KG1 (cell line): ENCODE results near the gene SLC29A3.
"Not testable (repeated sequence)": the region's sequence is repeated elsewhere in the genome, so short reads cannot be mapped to it uniquely, and the experiment has no call there.

Experiments used
- DNase-seq: peaks from one replicate; lab custom pipeline; 2025; lab: John Stamatoyannopoulos, UW

Gene SLC29A3

DNA sequence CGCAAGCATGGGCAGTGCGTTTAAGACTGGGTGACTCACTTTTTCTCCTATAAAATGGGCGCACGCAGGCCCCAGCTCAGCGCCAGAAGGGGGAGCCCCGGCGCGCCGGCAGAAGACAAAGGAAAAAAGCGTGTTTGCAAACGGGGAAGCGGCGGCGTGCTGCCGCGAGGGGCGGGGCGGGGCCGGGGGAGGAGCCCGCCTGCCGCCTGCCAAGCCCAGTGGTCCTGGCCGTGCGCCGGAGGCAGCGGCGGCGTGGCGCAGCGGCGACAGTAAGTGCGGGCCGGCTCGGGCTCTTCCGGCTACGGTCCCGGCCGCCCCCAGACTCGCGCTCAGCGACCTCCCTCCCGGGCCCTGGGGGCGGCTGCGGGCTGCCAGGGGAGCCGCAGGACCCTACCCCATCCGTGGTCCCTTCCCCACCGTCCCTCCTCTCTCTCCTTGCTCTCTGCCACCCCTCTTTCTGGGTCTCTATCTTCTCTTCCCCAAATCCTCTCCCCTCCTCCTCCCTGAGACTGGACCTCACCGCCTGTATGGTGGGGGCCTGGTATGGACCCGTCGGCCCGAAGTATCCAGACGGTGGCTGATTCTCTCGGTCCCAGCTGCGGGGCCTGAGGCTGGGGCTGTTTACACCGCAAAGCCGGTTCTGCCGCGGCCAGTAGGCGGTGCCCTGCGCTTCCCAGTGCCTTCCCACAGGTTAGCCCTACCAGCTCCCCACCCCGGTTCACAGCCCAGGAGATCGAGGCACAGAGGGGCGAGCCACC is at the start of gene SLC29A3:
Gene SLC29A3 (plus strand): TSS at position 218 of the 758 bp plus-strand sequence. CDS start 51 bp downstream, at position 269.
- DNase-seq, result peak; percentile 69

DNA sequence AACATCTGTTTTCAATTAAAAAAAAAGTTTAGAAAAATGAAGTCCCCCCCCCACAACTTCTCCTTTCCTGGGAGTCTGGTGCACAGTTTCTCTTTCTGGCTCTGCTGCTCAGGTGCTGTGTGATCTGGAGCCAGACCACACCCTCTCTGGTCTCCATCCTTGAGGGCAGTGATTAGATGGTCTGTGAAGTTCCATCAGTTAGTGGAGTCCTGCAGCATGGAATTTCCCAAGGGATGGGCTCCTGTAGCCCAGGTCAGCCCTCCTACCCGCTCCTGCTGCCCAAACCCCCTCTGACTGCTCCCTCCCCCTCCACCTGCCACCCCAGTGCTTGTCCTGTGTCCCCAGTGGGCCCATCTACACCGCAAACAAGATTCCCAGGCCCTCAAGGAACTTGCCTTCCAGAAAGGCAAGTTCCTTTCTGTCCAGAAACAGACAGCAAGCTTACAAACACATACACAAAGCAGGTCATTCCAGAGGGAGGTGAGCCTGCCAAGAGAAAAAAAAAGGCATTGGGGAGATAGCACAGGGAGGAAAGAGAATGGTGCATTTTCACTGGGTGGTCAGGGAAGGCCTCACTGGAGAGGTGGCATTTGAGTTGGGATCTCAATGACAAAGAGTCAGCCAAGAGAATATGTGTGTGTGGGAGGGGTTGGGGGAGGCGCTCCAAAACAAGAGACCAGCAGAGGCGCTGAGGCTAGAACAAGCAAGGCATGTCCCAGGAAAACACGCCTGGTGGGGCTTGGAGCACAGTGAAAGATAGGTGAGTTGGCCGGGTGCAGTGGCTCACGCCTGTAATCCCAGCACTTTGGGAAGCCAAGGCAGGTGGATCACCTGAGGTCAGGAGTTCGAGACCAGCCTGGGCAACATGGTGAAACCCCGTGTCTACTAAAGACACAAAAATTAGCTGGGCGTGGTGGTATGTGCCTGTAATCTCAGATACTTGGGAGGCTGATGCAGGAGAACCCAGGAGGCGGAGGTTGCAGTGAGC is 49.5 kb upstream of the SLC29A3 start:
- no peak for DNase-seq

DNA sequence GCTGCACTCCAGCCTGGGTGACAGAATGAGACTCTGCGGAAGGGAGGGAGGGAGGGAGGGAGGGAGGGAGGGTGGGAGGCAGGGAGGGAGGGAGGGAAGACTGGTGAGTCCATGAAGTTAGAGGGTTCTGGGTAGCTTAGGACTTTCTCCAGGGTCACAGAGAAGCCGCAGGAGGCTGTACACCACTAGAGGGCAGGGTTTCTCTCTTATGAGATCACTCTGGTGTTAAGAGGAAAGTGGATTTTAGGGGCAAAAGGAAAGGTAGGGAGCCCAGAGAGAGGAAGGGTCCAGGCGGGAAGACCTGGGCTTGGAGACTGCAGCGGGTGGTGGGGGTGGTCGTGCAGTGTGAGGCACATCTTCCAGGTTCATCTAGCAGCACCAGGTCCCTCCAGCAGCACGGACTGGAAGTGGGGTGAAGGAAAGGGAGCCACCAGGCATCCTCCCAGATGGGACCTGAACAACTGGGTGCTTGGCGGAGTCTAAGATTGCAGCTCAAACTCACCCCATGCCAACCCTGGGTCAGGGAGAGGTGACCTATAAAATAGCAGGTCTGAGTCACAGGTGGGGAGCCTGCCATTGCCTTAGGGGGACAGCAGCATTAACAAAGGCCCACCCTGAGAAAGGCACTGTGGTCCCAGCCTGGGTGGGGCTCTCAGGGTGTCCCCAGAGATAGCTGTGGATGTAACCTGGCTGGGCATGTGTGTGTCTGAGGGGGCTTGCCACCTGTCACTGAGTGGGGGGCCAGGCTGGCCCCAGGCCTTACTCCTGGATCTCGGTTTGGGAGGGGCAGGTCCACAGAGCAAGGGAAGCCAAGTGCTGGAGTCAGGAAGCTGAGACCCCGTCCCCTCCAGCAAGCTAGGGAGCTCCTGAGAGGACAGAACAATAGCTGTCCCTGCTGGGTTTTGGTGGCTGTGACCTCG is 48.5 kb upstream of the SLC29A3 start:
- peak; percentile 19 for DNase-seq

DNA sequence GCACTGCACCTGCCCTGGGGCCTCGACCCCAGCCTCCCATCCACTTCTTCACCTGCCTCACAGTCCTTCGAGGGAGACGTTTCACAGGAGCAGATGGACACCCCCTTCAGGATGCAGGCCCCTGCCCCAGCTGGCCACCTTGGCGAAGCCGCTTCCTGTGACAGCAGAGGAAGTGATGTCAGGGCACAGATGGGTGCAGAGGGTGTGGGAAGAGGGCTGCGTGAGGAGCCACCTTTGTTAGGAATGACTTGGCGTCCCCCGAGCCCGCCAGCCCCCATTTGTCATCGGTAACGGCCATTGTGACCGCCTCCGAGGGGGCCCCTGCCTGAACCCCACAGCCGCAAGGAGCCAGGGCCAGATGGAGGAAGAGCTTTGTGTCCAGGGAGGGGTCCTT is 47.4 kb upstream of the SLC29A3 start:
- no peak for DNase-seq

DNA sequence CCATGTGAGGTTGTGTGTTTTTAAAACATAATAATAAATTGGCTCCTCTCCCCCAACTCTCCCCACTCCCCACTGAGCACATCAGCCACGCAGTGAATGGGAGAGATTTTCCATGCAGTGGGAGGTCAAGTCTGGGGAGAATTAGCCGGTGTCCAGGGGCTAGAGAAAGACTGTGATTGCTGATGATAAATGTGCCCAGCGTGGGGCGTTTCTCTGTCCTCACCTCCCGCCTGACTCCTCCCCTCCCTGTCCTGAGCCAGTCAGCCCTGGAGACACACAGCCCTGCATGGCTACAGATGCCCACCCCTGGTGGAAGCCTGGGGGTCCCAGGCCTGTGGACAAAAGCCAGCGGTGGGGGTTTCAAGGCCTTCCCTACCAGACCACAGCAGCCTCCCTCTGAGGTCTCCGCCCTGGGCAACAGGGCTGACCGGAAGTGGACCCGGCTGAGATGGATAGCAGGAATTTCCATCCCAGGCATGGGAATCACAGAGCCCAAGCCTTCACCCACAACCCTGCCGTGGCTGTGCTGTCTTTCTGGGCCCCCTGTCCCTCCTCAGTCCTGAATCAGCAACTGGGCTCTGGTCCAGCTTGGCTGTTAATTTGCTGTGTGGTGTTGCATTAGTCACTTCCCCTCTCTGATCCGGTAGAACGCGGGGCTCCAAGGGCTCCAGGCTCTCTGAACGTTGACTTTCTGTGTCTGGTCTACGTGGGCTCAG is 46.8 kb upstream of the SLC29A3 start:
- no peak for DNase-seq

DNA sequence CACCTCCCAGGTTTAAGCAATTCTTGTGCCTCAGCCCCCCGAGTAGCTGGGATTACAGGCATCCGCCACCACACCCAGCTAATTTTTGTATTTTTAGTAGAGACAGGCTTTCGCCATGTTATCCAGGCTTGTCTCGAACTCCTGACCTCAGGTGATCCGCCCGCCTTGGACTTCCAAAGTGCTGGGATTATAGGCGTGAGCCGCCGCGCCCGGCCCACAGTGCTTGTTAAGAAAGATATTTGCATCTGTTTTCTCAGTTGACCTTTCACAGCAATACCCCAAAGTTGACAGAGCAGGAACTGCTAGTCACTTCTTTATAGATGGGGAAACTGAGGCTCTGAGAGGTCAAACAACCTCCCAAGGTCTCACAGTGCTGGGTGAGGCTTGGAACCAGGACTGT is 46.1 kb upstream of the SLC29A3 start:
- not testable (repeated sequence) for DNase-seq

DNA sequence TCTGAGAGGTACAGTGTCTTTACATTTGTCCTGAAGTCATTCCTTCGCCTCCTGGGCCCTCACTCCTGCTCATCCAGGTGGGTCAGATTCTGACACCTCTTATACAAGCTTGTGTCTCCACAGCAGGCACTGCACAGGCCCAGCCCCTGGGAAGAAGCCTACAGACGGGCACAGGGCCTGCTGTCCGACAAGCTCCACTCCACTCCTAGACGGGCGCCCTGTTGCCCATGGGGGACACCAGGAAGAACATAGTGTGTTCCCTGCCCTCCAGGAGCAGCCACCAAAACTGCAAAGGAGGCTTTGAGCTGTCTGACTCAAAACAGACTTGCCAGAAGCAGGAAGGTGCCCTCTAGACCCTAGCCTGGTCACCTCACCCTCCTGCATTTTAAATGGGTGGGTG is 45.6 kb upstream of the SLC29A3 start:
- DNase-seq, result no peak

DNA sequence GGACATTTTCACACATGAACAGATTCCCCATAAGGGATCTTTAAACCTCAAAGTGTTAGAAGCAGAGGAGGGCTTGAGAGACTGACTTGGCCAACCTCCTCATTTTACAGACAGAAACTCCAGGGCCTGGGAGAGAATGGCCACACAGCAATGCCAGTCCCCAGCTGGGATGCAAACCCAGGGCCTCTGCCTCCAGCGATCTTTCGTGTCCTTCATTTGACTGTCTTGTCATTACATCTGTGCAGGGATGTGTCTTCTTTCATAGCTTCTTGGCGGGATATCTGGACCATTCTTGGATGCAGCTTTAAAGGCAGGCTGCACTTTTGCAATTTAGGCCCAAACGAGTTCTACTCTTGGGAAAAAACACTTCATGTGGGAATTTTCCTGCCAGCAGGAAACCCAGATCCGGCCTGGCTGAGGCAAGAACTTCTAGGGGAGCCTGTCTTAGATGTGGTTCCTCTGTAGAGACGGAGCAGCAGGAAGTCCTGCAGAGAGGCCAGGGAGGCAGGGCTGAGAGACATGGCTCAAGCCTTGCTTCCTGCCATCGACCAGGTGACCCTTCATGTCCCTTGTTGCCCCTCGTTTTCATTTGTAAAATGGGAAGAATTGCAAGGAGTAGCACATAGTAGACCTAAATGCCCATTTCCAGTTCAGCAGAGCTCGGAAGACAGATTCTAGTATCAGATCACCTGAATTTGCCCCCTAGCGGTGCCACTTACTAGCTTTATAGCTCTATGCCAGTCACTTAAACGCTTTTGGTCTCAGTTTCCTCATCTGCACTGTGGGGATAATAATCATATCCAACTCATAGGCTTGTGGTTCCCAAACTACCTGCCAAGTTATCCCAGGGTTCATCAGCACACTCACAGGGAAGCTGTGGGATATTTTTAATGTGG is 43.9 kb upstream of the SLC29A3 start:
- no peak for DNase-seq

DNA sequence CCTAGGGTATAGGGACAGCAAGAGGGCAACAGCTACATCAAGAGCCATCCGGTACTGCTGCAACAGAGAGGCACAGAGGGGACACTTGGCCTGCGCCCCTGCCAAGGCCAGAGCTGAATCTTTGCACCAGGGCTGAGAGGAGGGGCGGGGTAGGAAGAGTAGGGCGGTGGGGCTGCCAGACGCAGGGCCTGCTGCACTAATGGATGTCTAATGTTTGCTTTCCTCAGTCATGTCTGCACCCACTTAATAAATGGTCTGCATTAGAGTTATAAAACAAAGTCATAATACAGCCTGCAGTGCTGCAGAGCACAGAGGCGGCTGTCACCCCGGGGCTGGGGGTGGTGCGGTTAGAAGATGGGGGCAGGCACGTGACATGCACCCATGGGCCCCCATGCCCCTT is 42.2 kb upstream of the SLC29A3 start:
- no peak for DNase-seq

DNA sequence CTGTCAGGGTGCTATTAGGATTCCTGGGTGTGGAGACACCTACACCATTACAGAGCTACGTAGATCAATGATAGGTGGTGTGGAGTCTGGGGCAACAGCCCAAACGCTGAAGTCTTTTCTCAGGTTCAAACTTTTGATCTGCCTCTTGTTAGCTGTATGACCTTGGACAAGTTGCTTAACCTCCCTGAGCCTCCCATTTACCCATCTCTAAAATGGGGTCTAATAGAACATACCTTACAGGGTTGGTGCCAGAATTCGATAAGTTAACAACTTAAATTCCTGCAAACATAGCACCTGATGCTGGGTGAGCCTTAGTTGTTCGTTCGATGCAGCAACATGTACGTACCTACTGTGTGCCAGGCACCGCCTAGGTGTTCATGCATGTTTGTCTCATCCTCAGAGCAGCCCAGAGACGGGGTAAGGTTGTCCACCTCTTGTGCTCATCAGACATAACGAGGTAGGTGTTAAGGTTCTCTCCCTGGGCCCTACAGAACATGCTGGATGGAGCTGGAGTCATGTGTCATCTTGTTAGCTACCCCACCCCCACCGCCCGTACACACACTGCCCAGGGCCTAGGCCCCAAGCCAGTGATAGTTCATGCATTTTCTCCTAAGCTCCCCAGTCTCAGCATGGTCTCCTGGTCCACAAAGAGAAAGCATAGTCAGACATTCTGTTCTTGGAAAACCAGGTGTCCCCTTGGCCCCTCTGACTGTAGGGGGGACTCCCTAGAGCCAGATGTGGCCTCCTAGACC is 41.0 kb upstream of the SLC29A3 start:
- no peak for DNase-seq

DNA sequence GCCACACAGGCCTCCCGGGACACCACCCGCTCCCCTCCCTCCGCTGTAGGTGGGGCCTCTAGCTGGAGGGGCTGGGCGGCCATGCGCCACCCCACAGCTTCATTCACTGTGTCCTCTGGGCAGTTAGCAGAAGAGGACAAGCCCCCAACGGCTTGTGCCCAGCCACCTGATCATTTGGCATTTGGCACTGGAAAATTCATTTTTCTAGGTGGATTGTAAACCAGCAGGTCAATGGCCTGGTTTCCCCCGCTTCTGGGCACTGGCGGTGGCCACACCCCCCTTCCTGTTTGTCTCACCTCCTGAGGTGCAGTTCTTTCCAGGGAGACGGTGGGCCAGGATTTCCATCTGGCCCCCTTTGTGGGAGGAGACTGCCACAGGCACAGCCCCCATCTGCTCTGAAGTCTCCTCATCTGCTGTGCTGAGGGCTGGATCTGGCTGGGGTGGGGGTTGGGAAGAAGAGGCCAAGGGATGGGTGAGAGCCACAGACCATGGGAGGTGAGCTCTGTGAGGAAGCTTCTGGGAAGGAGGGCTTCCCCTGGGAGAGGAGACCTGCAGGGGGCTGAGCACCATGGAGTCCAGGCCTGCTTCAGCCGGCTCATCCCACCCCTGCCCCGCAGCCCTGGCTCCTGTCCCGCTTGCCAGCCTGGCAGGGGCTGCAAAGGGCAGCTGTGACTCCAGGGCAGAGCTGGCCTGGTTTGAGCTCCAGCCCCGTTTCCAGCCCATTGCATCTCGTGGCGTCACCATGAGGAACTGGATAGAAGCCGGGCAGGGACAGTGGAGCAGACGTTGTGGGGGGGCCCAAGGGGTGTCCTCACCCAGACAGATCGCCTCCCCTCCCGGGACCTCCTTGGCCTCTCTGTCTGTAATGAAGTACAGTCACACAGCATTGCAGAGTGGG is 40.1 kb upstream of the SLC29A3 start:
- DNase-seq, result no peak

DNA sequence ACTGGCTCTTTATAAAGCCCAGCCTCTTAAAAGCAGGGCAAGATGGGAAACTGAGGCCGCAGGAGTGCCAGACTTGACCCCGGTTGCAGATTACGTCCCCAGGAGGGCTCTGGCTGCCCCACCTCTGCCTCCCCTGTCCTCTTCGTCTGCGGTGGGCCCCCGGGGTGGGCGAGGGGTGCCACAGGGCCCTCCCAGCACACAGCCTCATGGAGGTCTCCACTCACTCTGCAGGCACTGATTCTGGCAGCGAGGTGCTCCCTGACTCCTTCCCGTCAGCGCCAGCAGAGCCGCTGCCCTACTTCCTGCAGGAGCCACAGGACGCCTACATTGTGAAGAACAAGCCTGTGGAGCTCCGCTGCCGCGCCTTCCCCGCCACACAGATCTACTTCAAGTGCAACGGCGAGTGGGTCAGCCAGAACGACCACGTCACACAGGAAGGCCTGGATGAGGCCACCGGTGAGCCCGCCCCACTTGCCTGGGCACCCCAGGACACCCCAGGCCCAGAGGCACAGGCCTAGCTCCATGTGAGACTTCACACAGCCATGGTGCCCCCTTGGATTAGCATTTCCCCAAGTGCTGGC is 39.4 kb upstream of the SLC29A3 start:
- no peak for DNase-seq

DNA sequence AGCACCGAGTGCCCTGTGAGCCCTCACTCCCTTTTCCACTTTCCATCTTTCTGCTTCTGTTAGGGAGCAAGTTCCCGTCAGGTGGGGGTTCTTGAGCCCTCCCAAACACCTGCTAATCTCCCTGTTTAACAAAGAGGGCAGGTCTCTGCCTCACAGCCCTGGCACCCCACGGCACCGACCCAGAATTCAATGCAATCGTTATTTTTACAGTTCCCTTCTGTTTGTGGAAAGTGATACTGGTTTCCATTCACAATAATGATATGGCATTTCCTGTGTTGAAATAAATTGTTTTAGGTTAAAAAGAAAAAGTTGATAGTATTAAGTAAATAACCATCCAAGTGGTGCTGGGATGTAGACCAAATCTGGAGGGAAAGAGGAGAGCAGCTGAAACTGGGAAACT is 38.8 kb upstream of the SLC29A3 start:
- no peak for DNase-seq

DNA sequence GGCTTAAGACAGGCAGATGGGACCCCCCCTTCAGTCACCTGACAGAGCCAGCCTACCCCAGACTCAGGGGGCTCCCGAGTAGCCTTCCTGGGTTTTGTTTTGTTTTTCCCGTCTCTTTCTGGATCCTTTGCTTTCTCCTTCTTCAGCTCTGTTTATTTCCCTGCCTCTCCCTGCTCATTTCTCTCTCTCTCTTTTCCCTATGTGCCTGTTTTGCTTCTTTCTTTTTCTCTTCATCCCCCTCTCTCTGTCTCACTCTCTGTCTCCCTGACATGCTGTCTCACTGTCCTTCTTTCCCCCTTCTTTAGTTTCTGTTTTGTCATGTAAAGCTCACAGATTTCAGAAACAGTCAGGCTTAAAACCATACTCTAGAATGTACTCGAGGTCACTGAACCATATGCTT is 38.2 kb upstream of the SLC29A3 start:
- DNase-seq, result no peak

DNA sequence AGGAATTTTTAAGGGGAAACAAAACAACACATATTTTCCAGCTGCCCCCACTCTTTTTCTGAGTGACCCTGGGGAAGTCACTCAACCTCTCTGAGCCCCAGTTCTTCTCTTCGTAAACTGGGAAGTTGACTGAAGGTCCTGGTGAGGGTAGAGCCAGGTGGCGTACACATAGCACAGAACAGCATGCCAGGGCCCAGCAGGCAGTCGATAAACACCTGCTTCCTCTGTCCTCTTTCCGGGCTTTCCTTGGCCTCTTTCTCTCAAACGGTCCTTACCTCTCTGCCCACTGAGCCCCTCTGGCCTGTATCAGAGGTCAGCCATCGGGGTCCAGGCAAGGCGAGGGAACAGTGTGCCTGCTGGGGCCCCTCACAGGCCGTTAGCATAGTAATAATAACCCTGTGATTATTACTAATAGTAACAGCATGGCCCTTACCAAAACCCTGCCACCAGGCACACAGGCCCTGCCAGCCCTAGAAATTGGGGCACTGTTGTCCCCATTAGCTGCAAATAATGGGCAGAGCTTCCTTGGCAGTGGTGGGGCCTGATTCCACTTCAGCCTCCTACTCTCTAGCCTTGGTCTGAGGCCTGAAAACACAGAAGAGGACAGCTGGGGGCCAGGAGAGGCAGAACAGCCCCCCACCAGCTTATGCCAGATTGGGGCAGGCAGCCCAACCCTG is 37.3 kb upstream of the SLC29A3 start:
- DNase-seq, result no peak

DNA sequence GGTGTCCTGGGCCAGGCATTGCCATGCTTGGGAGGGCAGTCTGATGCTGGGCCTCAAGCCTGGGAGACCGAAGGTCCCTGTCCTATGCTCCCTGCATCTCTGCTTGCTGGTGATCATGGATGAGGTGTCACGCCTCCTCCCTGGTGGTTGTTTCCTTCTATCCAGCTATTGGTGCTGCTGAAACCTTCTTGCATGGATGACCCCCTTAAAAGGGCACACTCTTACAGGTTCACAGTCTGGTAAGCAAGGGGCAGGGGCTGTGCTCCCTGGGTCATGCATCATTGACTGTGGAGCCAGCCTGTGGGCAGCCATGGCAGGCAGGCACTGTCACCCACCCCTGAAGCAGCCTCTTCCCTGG is 36.8 kb upstream of the SLC29A3 start:
- no peak for DNase-seq

DNA sequence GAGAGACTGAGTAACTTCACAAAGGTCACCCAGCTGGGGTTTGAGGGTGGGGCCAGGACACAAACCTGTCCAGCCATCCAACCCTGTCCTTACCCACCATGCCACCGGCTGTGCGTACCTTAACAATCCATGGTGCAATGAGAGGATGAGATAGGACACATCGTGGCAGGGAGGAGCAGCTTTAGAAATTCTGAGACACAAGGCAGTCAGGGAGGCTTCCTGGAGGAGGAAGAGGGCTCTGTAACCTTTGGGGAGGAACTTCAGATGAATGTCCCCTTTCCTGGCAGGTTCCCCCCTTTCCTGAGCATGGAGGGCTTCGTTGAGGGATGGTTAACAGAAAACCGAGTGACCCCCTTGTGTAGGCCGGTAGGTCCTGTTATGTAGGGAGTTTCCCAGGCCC is 35.6 kb upstream of the SLC29A3 start:
- no peak for DNase-seq

DNA sequence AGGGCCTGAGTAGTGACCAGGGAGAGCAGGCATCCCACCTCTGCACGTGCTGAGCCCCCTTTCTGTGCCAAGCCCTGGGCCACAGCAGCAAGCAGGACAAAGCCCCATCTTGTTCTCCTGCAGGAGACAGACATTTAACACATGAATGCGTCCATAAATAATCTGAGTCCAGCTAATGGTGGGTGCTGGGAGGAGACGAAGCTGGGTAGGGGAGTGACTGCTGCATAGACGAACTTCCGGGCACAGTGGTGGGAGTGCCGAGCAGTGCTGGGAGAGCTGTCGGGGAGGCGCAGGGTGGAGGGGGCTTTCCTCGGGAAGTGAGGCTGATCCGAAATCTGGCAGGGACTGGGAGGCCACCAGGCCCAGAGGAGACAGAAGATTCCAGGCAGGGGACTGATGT is 35.2 kb upstream of the SLC29A3 start:
- no peak for DNase-seq
